OCI-LY7 (cell line): ENCODE measurements around the gene DEDD2. TPM values are rescaled to one million over a fixed set of nuclear protein-coding genes. Genes with fewer than 3 reads are reported as not detected.
A peak's percentile ranks its signal among the peaks of the same experiment; 100 is the strongest.

ENCODE experiments used
- BruUV-seq: library from RNA; stranded (reverse); fragments of 400-500 nt; replicated peaks from 2 replicates; lab custom pipeline; 2021; lab: Mats Ljungman, UMichigan
- CTCF ChIA-PET: fragments of 300-600 bp; sonication (Branson Sonifier 250); formaldehyde crosslinking; loops from one replicate; lab custom pipeline; 2022; ENCODE audit warnings: antibody characterized with exemption; ENCODE audit not compliant: unreplicated experiment; lab: Charles Lee
- POLR2A ChIA-PET: fragments of 300-600 bp; sonication (Branson Sonifier 250); formaldehyde crosslinking; loops from one replicate; lab custom pipeline; 2022; ENCODE audit warnings: antibody characterized with exemption; lab: Charles Lee
- DNase-seq: peaks from one replicate; pipeline ENCODE4 v3.0.0-alpha.2; 2015; ENCODE audit warnings: low spot score
- H2AFZ ChIP-seq: fragments of 200-600 bp; sonication (generic), shearing (Covaris generic); 2 replicates; pipeline ENCODE4 v1.6.1; 2014; ENCODE audit warnings: mild to moderate bottlenecking, antibody characterized with exemption, low read length, moderate library complexity
- H3K27ac ChIP-seq: fragments of 200-600 bp; sonication (generic); 2 replicates; pipeline ENCODE4 v1.5.1; 2014; ENCODE audit warnings: mixed run types, low read depth, mild to moderate bottlenecking, moderate library complexity, low read length, inconsistent platforms; ENCODE audit not compliant: poor library complexity, severe bottlenecking
- H3K36me3 ChIP-seq: fragments of 200-600 bp; sonication (generic); 2 replicates; pipeline ENCODE4 v1.6.1; 2014; ENCODE audit warnings: mild to moderate bottlenecking, antibody characterized with exemption, low read length, moderate library complexity, mixed read lengths; ENCODE audit not compliant: insufficient read depth
- H3K4me1 ChIP-seq: fragments of 200-600 bp; sonication (generic); 2 replicates; pipeline ENCODE4 v1.5.1; 2014; ENCODE audit warnings: mild to moderate bottlenecking, low read length; ENCODE audit not compliant: insufficient read depth, poor library complexity, severe bottlenecking
- H3K4me2 ChIP-seq: fragments of 200-600 bp; sonication (generic); 2 replicates; pipeline ENCODE4 v1.6.1; 2014; ENCODE audit warnings: mild to moderate bottlenecking, low read length
- H3K4me3 ChIP-seq: fragments of 200-600 bp; sonication (generic); 2 replicates; pipeline ENCODE4 v1.5.1; 2014; ENCODE audit warnings: mild to moderate bottlenecking, low read depth, low read length; ENCODE audit not compliant: poor library complexity, severe bottlenecking
- H3K79me2 ChIP-seq: fragments of 200-600 bp; sonication (generic); 2 replicates; pipeline ENCODE4 v1.6.1; 2016; ENCODE audit warnings: low read depth, mild to moderate bottlenecking, low read length, moderate library complexity, mixed read lengths; ENCODE audit not compliant: insufficient read depth
- H3K9me2 ChIP-seq: fragments of 200-600 bp; sonication (generic); 2 replicates; pipeline ENCODE4 v1.6.1; 2016; ENCODE audit warnings: mild to moderate bottlenecking, low read length, mixed read lengths; ENCODE audit not compliant: insufficient read depth
- H3K9me3 ChIP-seq: fragments of 200-600 bp; sonication (generic); 2 replicates; pipeline ENCODE4 v1.6.1; 2014; ENCODE audit warnings: mild to moderate bottlenecking, mixed run types, low read length, mixed read lengths
- H4K20me1 ChIP-seq: fragments of 200-600 bp; sonication (generic); 2 replicates; pipeline ENCODE4 v1.6.1; 2014; ENCODE audit warnings: mild to moderate bottlenecking, antibody characterized with exemption, low read length, moderate library complexity, mixed read lengths; ENCODE audit not compliant: insufficient read depth
- CTCF ChIP-seq: fragments of 200-600 bp; sonication (generic); conservative IDR thresholded peaks from 2 replicates; pipeline ENCODE4 v1.5.1; 2014; ENCODE audit warnings: mild to moderate bottlenecking, antibody characterized with exemption, low read length, moderate library complexity, mixed read lengths
- EZH2phosphoT487 ChIP-seq: fragments of 200-600 bp; sonication (generic); IDR thresholded peaks from 2 replicates; pipeline ENCODE4 v1.6.1; 2018; ENCODE audit warnings: low read depth, borderline replicate concordance, mild to moderate bottlenecking, mixed run types, antibody characterized with exemption, low read length, moderate library complexity, mixed read lengths
- intact Hi-C: fragments of 100-400 bp; cut with micrococcal nuclease; formaldehyde crosslinking; loops from one replicate; pipeline ENCODE4 v1.10.0; 2022; ENCODE audit not compliant: unreplicated experiment
- total RNA-seq, 2 experiments: library from RNA; depleted of rRNA in 1 of 2; stranded (reverse); fragments of >200 nt in 1 of 2; shearing (Covaris generic) in 1 of 2; gene quantifications; 2 replicates each; pipeline ENCODE4 v1.2.3, GENCODE V29; 2014 to 2022

Gene DEDD2
- total RNA-seq, 2 experiments from 2014 or later = 15.5 to 41.9 TPM

GRCh38 chr19:42219812-42220750, 2.6 kb upstream of the DEDD2 start, which contains the start of gene ZNF526:
Gene ZNF526 (plus strand): TSS chr19:42220312. CDS start chr19:42224404, 4,092 bp downstream.
- BruUV-seq = TSS peak; percentile 88
- intact Hi-C loops = no loop called here
- POLR2A ChIA-PET = interaction anchor here (0.6 to 2.8 kb wide), 3 partner anchors 14 to 101 kb away, joined by 3 to 7 read pairs (median 4); partner anchors contain the start of gene GSK3A
- Histone ChIP-seq H3K9me2 (no peaks in the 10 kb centered on the region), H3K4me2 (peak within 1 kb of the TSS; percentile 93), H3K36me3 (peaks cover 28% of the 10 kb centered on the region), H3K4me1 (peaks cover 42% of the 10 kb centered on the region), H3K4me3 (peak within 1 kb of the TSS; percentile 82), H2AFZ (peak within 1 kb of the TSS; percentile 44), H3K79me2 (peaks cover 51% of the 10 kb centered on the region), H4K20me1 (peaks cover 10% of the 10 kb centered on the region; the same call in 1 of the 2 replicates), H3K9me3 (no peaks in the 10 kb centered on the region), H3K27ac (peak within 1 kb of the TSS; percentile 65)
- no peak for TF ChIP-seq EZH2phosphoT487
- peak; percentile 41; the same call in 1 of the 2 replicates for TF ChIP-seq CTCF
- CTCF ChIA-PET = no interaction called here
- peak; percentile 99 for DNase-seq

- DNase-seq = peak; percentile 69
These were observed 591 bp downstream of the DEDD2 start for GRCh38 chr19:42216653-42217519.

More at GRCh38 chr19:42216653-42217519, 591 bp downstream of the DEDD2 start:
- Histone ChIP-seq H3K4me1 (peaks cover 42% of the 10 kb centered on the region), H3K4me2 (peak overlapping the region; percentile 91), H3K9me2 (no peaks in the 10 kb centered on the region), H3K36me3 (peaks cover 35% of the 10 kb centered on the region), H3K9me3 (no peaks in the 10 kb centered on the region), H3K4me3 (peak overlapping the region; percentile 85), H4K20me1 (peaks cover 10% of the 10 kb centered on the region; the same call in 1 of the 2 replicates), H2AFZ (peak overlapping the region; percentile 33; the same call in 1 of the 2 replicates), H3K27ac (peak overlapping the region; percentile 52), H3K79me2 (peaks cover 56% of the 10 kb centered on the region)
- TF ChIP-seq CTCF (no peak), EZH2phosphoT487 (no peak)
- CTCF ChIA-PET = no interaction called here
- intact Hi-C loops = no loop called here
- POLR2A ChIA-PET = interaction anchor here (0.5 kb wide), 1 partner anchor 16 kb away, joined by 3 read pairs; no protein-coding TSS in a partner anchor
- BruUV-seq = no TSS peak
